NB4 (cell line): Measurements from ENCODE around the gene POU3F1.

Experiments used
- CTCF ChIP-seq: IDR thresholded peaks from one replicate; pipeline ENCODE4 v1.5.1; 2012; ENCODE audit warnings: low read depth, low read length
- POLR2A ChIP-seq: IDR thresholded peaks from 2 replicates; pipeline ENCODE4 v1.6.1; 2011; ENCODE audit warnings: mild to moderate bottlenecking; ENCODE audit not compliant: insufficient read length; ENCODE audit errors: extremely low read depth

GRCh38 chr1:38059635-38060250, 13.2 kb upstream of the POU3F1 start:
- TF ChIP-seq CTCF (no peak), POLR2A (no peak)
